Embryonic facial prominence (tissue), 1 donor: Measurements from ENCODE around the gene SLC8A1.
A peak's percentile ranks its signal among the peaks of the same experiment; 100 is the strongest.

ENCODE experiments used
- DNase-seq: peaks from one replicate; pipeline ENCODE4 v3.0.0-alpha.2; 2016; ENCODE audit errors: extremely low spot score

The SLC8A1 gene

DNA sequence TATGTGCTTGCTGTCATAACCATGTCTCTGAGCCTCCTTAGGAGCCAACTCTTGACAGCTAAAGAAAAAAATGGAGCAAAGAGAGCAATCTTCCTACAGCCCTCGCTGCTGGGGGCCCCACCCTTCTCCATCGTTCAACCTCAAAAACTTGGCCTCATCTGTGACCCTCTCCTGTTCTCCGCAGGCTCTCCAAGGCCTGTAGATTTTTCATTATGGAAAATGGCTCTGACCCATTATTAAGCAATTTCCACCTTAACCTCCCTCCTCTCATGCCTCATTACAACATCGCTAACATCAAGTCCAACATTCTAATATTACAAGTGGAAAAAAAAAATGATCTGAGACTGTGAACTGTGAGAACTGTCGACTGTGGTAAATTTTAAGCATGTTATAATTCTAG lies 98.7 kb downstream of the SLC8A1 start:
- no peak for DNase-seq

GRCh38 chr2:40352703-40353099 lies 99.2 kb downstream of the SLC8A1 start:
- DNase-seq, result no peak

GRCh38 chr2:40352041-40352702 lies 99.7 kb downstream of the SLC8A1 start:
- DNase-seq, result no peak

GRCh38 chr2:40348665-40349064 lies 103.2 kb downstream of the SLC8A1 start:
- no peak for DNase-seq

GRCh38 chr2:40348038-40348437 lies 103.9 kb downstream of the SLC8A1 start:
- DNase-seq, result no peak

- no peak for DNase-seq
Observed at GRCh38 chr2:40346535-40347354, 105.1 kb downstream of the SLC8A1 start.

DNA sequence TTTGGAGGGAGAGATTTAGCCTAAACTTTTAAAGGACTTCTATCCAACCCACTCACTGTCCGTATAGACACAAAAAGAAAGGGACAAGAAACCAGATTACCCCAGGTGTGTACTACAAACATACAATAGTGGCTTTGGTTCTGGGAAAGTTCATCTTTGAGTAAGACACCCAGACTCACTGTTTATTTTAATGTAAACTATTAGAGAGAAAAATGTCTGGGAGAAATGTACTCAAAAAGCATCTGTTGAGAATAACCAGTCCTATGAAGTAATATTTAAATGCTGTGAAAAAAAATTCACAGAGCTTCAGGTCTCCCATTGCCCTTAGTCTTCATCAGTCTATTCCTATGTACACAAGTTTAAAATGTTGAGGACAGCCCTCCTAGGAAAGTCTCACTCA lies 107.5 kb downstream of the SLC8A1 start:
- no peak for DNase-seq

GRCh38 chr2:40343902-40344301 lies 108.0 kb downstream of the SLC8A1 start:
- DNase-seq, result no peak

- no peak for DNase-seq
Observed at GRCh38 chr2:40341198-40341597, 110.7 kb downstream of the SLC8A1 start.

- no peak for DNase-seq
Observed at GRCh38 chr2:40339026-40339425, 112.9 kb downstream of the SLC8A1 start.

DNA sequence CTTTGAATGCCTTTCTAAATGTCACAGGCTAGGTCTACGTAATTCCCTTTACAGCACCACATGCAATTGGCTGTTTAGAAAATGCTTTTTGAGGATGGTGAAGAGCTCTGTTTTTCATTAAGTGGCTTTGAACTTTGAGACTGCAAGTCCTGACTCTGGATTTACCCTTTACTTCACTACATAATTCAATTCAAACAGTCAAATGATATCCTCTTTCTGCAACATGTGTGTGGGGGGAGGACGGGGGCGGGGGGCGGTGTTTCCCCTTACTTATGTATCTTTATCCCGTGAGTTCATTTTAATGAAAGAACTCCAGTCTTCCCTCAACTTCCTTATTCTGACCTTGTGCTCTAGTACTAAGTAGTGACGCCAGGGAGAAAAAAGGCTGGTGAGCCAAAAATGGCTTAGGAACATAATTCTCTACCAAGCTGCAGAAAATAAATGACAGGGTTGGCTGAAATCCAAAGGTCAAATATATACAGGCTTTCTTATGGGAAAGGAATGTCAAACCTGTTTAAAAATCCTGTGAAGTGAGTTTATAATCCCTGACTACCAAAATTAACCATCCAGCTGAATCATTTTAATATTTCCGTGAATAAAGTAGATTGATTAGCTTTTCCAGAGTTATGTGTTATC lies 119.6 kb downstream of the SLC8A1 start:
- DNase-seq, result peak; percentile 53

DNA sequence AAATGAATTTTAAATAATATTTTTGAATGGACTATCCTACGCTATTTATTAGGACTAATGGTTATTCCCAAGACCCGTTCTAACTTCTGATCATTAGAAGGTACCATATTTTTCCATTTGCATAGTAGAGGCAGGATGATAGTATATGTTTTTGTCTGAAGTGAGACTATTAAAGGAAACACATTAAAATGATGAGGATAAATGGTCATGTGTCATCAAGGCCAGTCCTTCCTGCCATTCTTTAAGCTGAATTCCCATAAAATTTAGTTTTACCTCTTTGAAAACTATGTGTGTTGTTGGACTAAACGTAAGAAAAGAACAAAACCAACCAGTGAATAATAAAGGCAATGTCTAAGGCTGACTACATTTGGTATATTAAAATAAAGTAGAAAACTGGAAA lies 121.8 kb downstream of the SLC8A1 start:
- DNase-seq, result no peak

- no peak for DNase-seq
Observed at GRCh38 chr2:40329739-40330030, 122.2 kb downstream of the SLC8A1 start.

GRCh38 chr2:40325116-40325515 lies 126.8 kb downstream of the SLC8A1 start:
- DNase-seq, result no peak

- no peak for DNase-seq
Observed at GRCh38 chr2:40324656-40325055, 127.2 kb downstream of the SLC8A1 start.

DNA sequence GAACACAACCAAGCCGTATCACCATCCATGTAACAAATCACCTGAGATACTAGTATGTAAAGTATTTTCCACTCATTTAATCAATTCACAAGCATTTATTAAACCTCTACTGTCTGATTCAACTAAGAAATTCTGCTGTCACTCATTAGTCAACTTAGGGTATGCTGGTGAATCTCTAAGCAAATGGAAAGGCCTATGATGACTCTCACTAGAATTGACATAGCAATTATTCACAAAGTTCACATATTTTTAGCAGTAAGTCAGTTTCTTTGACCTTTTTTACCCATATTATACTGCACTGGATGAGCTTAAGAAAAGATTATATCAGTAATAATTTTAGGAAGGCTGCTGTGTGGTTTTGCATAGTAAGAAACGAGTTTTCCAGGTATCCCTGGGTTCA lies 130.1 kb downstream of the SLC8A1 start:
- DNase-seq, result no peak

DNA sequence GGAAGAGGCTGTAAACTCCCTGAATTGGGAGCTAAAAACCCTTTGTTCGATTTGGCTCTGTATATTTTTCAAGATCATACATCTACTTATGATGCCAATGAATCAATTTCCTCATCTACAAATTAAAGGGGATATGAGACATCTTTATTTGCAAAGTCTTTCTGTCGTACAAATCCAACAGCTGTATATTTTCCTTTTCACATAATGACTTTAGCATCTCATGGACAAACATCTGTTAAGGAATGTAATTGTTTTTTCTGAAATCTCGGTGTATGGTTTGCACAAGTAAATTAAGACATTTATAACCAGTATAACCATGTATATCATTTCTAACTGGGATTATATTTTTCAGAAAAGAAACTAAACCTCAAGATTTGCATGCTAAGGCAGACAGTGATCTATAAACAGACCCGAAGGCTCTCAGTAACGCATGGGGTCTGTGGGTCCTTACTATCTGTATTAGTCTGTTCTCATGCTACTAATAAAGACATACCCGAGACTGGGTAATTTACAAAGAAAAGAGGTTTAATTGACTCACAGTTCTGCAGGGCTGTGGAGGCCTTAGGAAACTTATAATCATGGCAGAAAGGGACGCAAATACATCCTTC lies 130.8 kb downstream of the SLC8A1 start:
- DNase-seq, result no peak

GRCh38 chr2:40318921-40319320 lies 133.0 kb downstream of the SLC8A1 start:
- no peak for DNase-seq

- DNase-seq, result no peak
Observed at GRCh38 chr2:40317761-40318160, 134.1 kb downstream of the SLC8A1 start.

GRCh38 chr2:40317046-40317445 lies 134.8 kb downstream of the SLC8A1 start:
- no peak for DNase-seq

DNA sequence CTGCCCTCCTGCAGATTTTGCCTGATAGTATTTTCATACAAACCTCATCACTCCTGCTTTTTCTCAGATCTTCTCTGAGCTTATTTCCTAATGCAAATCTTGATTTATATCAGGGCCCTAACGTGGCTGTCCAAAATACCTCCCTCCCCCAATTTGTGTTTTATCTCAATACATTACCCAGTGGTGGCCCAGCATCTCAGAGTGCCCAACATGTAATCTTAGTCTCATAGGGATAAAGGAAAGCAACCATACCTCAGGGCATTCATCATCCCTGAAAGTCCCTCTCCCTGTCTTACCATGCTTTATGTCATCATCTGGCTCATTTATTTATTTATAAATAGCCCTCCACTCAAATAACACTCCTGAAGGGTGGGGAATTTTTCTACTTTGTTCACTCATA lies 135.3 kb downstream of the SLC8A1 start:
- DNase-seq, result no peak

DNA sequence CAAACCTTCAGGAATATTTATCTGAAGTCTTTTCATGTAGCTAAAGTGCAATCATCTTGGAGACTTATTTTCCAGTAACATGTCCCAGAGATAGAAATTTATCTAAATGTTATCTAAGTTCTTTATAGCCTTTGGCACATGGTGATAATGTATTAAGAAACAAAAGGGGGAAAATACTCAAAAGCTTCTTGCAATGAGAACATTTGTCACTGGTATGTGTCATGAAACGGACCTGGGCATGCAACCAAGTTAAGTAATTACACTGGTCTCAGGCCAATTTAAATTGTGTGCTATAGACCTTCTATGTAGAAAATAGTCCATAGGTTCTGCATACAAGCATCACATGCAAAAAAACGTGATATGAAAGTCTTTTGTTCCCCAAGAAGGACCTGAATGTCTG lies 136.2 kb downstream of the SLC8A1 start:
- no peak for DNase-seq

GRCh38 chr2:40311026-40311425 lies 140.9 kb downstream of the SLC8A1 start:
- DNase-seq, result no peak
